CD4-positive, alpha-beta T cell (primary cell): ENCODE data around the gene SGSM1. TPM values are rescaled to one million over a fixed set of nuclear protein-coding genes. Genes with fewer than 3 reads are reported as not detected.

Experiments
- ATAC-seq: fragments of 200-7000 bp; cut with Tn5 transposase; one replicate; pipeline ENCODE4 v1.10.0; 2022; ENCODE audit warnings: mild to moderate bottlenecking; ENCODE audit not compliant: poor library complexity
- CTCF ChIA-PET: fragments of 350-600 bp; sonication (Branson Sonifier 250); formaldehyde crosslinking; loops from one replicate; lab custom pipeline; 2021; ENCODE audit warnings: antibody characterized with exemption, inconsistent platforms; lab: Charles Lee
- POLR2A ChIA-PET: fragments of 350-600 bp; sonication (Branson Sonifier 250); formaldehyde crosslinking; loops from one replicate; lab custom pipeline; 2021; ENCODE audit warnings: antibody characterized with exemption, inconsistent platforms; lab: Charles Lee
- DNase-seq, 14 experiments: peaks; one replicate each; pipeline ENCODE4 v3.0.0-alpha.2; 2013 to 2020; ENCODE audit warnings: mixed read lengths in 2 of 14
- H3K27ac ChIP-seq, 2 donors: one replicate each; pipeline versions ENCODE4 v1.5.1 to v1.7.0; 2013; ENCODE audit warnings: low read length in 2 of 2, low read depth in 1 of 2, mild to moderate bottlenecking in 1 of 2
- H3K27me3 ChIP-seq, 2 experiments: 1 replicate in 1 of 2; 2 replicates in 1 of 2; pipeline versions ENCODE4 v1.6.1 to v1.7.0; 2013; ENCODE audit warnings: low read length in 2 of 2, control low read depth in 1 of 2, mild to moderate bottlenecking in 1 of 2, moderate library complexity in 1 of 2; ENCODE audit not compliant: insufficient read depth in 2 of 2, control insufficient read depth in 1 of 2
- H3K36me3 ChIP-seq: one replicate; pipeline ENCODE4 v1.6.1; 2013; ENCODE audit warnings: low read length, control low read depth; ENCODE audit not compliant: insufficient read depth
- H3K4me1 ChIP-seq: one replicate; pipeline ENCODE4 v1.6.1; 2013; ENCODE audit warnings: low read length, control low read depth; ENCODE audit not compliant: insufficient read depth
- H3K4me3 ChIP-seq: one replicate; pipeline ENCODE4 v1.5.1; 2013; ENCODE audit warnings: mild to moderate bottlenecking, low read length, moderate library complexity
- H3K9me3 ChIP-seq, 2 experiments: 1 replicate in 1 of 2; 2 replicates in 1 of 2; pipeline versions ENCODE4 v1.6.1 to v1.7.0; 2013; ENCODE audit warnings: low read length in 2 of 2, mild to moderate bottlenecking in 2 of 2, control low read depth in 1 of 2, moderate library complexity in 1 of 2; ENCODE audit not compliant: control insufficient read depth in 1 of 2, insufficient read depth in 1 of 2
- H3K27ac Mint-ChIP-seq: one replicate; pipeline ENCODE4 v1.8.0; 2020; ENCODE audit warnings: mixed read lengths
- H3K27me3 Mint-ChIP-seq: one replicate; pipeline ENCODE4 v1.8.0; 2021; ENCODE audit warnings: mixed read lengths
- H3K36me3 Mint-ChIP-seq: one replicate; pipeline ENCODE4 v1.8.0; 2021; ENCODE audit warnings: low read depth, mixed read lengths
- H3K4me1 Mint-ChIP-seq: one replicate; pipeline ENCODE4 v1.8.0; 2021; ENCODE audit warnings: low read depth, mixed read lengths
- H3K4me3 Mint-ChIP-seq: one replicate; pipeline ENCODE4 v1.8.0; 2020; ENCODE audit warnings: mild to moderate bottlenecking, mixed read lengths
- H3K9me3 Mint-ChIP-seq: one replicate; pipeline ENCODE4 v1.8.0; 2020; ENCODE audit warnings: mixed read lengths
- CTCF ChIP-seq: fragments of 200-600 bp; IDR thresholded peaks from one replicate; pipeline ENCODE4 v1.8.0; 2022; ENCODE audit warnings: antibody characterized with exemption, mild to moderate bottlenecking
- intact Hi-C, 2 experiments: fragments of 100-400 bp; cut with DNase I in 1 of 2; cut with micrococcal nuclease in 1 of 2; formaldehyde crosslinking; loops; one replicate each; pipeline versions ENCODE4 v1.15.1 to v1.9.0; 2023 to 2025; cut with DNase I, micrococcal nuclease
- total RNA-seq, 174 experiments: library from RNA in 2 of 174; stranded (reverse) in 2 of 174; gene quantifications; one replicate each; pipeline ENCODE4 v1.2.3 and lab custom pipeline; 2021 to 2026

SGSM1 gene
- total RNA-seq, 2 experiments from 2014 or later, result 1.3 to 1.9 TPM

DNA sequence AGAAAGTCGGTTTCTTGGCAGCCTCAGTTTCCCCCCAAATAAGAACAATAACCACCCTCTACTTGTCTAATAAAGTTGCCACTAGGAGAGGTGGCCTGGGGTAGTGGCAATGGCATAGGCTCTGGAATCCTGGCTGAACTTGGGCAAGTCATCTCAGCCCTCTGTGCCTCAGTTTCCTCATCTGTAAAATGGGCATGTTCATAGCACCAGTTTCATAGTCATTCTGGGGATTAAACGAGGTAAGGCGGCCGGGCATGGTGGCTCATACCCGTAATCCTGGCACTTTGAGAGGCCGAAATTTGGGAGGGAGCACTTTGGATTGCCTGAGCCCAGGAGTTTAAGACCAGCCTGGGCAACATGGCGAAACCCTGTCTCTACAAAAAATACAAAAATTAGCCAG is 63.0 kb downstream of the SGSM1 start:
- Histone ChIP-seq H3K36me3 (no peaks in the 10 kb centered on the region), H3K27me3 (no peaks in the 10 kb centered on the region), H3K27ac (no peak overlapping the region), H3K9me3 (no peaks in the 10 kb centered on the region), H3K4me3 (no peak overlapping the region), H3K4me1 (no peaks in the 10 kb centered on the region)
- Mint-ChIP-seq H3K27ac (no peak overlapping the region), H3K4me3 (no peak overlapping the region), H3K36me3 (no peaks in the 10 kb centered on the region), H3K27me3 (no peaks in the 10 kb centered on the region), H3K9me3 (no peaks in the 10 kb centered on the region), H3K4me1 (no peaks in the 10 kb centered on the region)
- DNase-seq (no peak), ATAC-seq (no peak)
- intact Hi-C loops, result no loop called here
- ChIA-PET POLR2A (no interaction called here), CTCF (no interaction called here)
- no peak for TF ChIP-seq CTCF

DNA sequence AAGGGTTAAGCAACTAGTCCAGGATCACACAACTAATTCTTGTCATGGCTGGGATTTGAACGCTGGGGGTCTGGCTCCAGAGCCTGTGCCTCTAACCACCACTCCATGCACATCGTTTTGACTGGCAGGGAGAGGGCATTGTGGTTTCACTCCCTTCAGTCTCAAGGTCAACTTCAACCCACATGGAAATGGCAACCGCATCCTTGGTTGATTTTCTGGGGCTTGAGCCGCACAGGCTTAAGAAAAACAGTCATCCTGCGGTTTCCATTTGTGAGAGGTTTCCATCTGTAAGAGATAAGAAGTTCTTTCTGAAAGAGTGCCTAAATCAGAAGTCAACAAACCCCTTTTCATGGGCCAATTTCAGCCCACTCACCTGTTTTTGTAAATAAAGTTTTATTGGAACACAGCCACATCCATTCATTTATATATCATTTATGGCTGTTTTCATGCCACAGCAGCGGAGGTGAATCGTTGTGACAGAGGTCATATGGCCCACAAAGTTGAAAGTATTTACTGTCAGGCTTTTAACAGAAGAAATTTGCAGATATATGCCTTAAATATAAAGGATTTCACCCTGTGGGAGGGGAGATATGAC is 65.7 kb downstream of the SGSM1 start:
- H3K27ac Mint-ChIP-seq, result no peak overlapping the region
- no peaks in the 10 kb centered on the region for H3K9me3 Mint-ChIP-seq
- H3K36me3 Mint-ChIP-seq, result no peaks in the 10 kb centered on the region
- ChIA-PET POLR2A (no interaction called here), CTCF (no interaction called here)
- intact Hi-C loops, result no loop called here
- ATAC-seq, result no peak
- Histone ChIP-seq H3K27ac (no peak overlapping the region), H3K4me1 (no peaks in the 10 kb centered on the region), H3K27me3 (no peaks in the 10 kb centered on the region), H3K36me3 (no peaks in the 10 kb centered on the region), H3K9me3 (peaks cover 0 to 8% of the 10 kb centered on the region in 2 experiments), H3K4me3 (no peak overlapping the region)
- H3K4me3 Mint-ChIP-seq, result no peak overlapping the region
- no peaks in the 10 kb centered on the region for H3K27me3 Mint-ChIP-seq
- no peaks in the 10 kb centered on the region for H3K4me1 Mint-ChIP-seq
- DNase-seq, result no peak
- no peak for TF ChIP-seq CTCF

- no peaks in the 10 kb centered on the region for H3K9me3 Mint-ChIP-seq
- no peak overlapping the region for H3K27ac Mint-ChIP-seq
- ChIA-PET CTCF (no interaction called here), POLR2A (no interaction called here)
- H3K4me1 Mint-ChIP-seq, result no peaks in the 10 kb centered on the region
- H3K36me3 Mint-ChIP-seq, result no peaks in the 10 kb centered on the region
- no peak for ATAC-seq
- intact Hi-C loops, result no loop called here
- no peak overlapping the region for H3K27ac ChIP-seq
- no peak for DNase-seq
- H3K27me3 ChIP-seq, result no peaks in the 10 kb centered on the region
- H3K4me3 Mint-ChIP-seq, result no peak overlapping the region
- no peak for TF ChIP-seq CTCF
- H3K9me3 ChIP-seq, result peaks cover 0 to 8% of the 10 kb centered on the region in 2 experiments
- H3K4me3 ChIP-seq, result no peak overlapping the region
- H3K4me1 ChIP-seq, result no peaks in the 10 kb centered on the region
- H3K36me3 ChIP-seq, result no peaks in the 10 kb centered on the region
- no peaks in the 10 kb centered on the region for H3K27me3 Mint-ChIP-seq
Observed at GRCh38 chr22:24873226-24873625, 67.2 kb downstream of the SGSM1 start.
